ENCODE data around the gene NR1D1. TPM values are rescaled to one million over a fixed set of nuclear protein-coding genes. Genes with fewer than 3 reads are reported as not detected.

Gene NR1D1
- total and polyA plus RNA-seq, 10 donors, result 3.3 to 15.8 (median 6.6) TPM

GRCh38 chr17:40093005-40093579, 7.3 kb downstream of the NR1D1 start:
- TF ChIP-seq CTCF (IDR thresholded peaks at IDR 0.05 in 8 of 11, conservative IDR thresholded peaks at IDR 0.05 in 3 of 11) (no peak), POLR2AphosphoS5 (IDR thresholded peaks at IDR 0.05) (peak in 2 of 3 donors; percentile 14 to 48)
- intact Hi-C loops (cut with DNase I; ENCODE audit: low total_unique reads), result no loop called here
- 87 to 92% (median 90%) methylated on average over 24 to 29 of the region's 29 CpGs for WGBS, 5 donors
- Histone ChIP-seq H3K36me3 (peaks cover 0 to 95% (median 38%) of the 10 kb centered on the region in 6 donors), H3K4me3 (no peak overlapping the region), H3K27ac (peak overlapping the region in 7 of 8 donors; percentile 4 to 94 (median 88)), H3K4me1 (peaks cover 35 to 76% (median 49%) of the 10 kb centered on the region in 6 donors), H3K27me3 (replicated peaks in 1 of 7) (no peaks in the 10 kb centered on the region), H3K9me3 (no peaks in the 10 kb centered on the region)
- no peak for DNase-seq

- H3K4me1 ChIP-seq, result peaks cover 30 to 70% (median 44%) of the 10 kb centered on the region in 6 donors
- intact Hi-C loops (cut with DNase I; ENCODE audit: low total_unique reads), result no loop called here
- DNase-seq, result no peak
- H3K36me3 ChIP-seq, result peaks cover 0 to 100% (median 44%) of the 10 kb centered on the region in 6 donors
- 51 to 73% (median 53%) methylated on average over 3 of the region's 3 CpGs for WGBS, 5 donors
- no peaks in the 10 kb centered on the region for H3K9me3 ChIP-seq
- TF ChIP-seq POLR2A (IDR thresholded peaks at IDR 0.05) (no peak), POLR2AphosphoS5 (IDR thresholded peaks at IDR 0.05) (no peak), CTCF (IDR thresholded peaks at IDR 0.05 in 8 of 11, conservative IDR thresholded peaks at IDR 0.05 in 3 of 11) (no peak)
- no peaks in the 10 kb centered on the region for H3K27me3 ChIP-seq (replicated peaks in 1 of 7)
- H3K4me3 ChIP-seq, result no peak overlapping the region
- H3K27ac ChIP-seq, result peak overlapping the region in 5 of 8 donors; percentile 4 to 92 (median 88)
Measured at GRCh38 chr17:40092581-40092980, 7.8 kb downstream of the NR1D1 start.

- no peaks in the 10 kb centered on the region for H3K27me3 ChIP-seq (replicated peaks in 1 of 7)
- no peaks in the 10 kb centered on the region for H3K9me3 ChIP-seq
- H3K27ac ChIP-seq, result peak overlapping the region in 4 of 8 donors; percentile 55 to 92 (median 90)
- 81 to 88% (median 84%) methylated on average over 17 to 18 of the region's 18 CpGs for WGBS, 5 donors
- no peak for DNase-seq
- peaks cover 23 to 63% (median 37%) of the 10 kb centered on the region in 6 donors for H3K4me1 ChIP-seq
- H3K36me3 ChIP-seq, result peaks cover 0 to 100% (median 49%) of the 10 kb centered on the region in 6 donors
- no peak for TF ChIP-seq CTCF (IDR thresholded peaks at IDR 0.05 in 8 of 11, conservative IDR thresholded peaks at IDR 0.05 in 3 of 11)
- TF ChIP-seq POLR2AphosphoS5 (IDR thresholded peaks at IDR 0.05), result peak; percentile 9 to 66 (median 34)
- intact Hi-C loops (cut with DNase I; ENCODE audit: low total_unique reads), result no loop called here
- H3K4me3 ChIP-seq, result no peak overlapping the region
Measured at GRCh38 chr17:40091691-40092397, 8.5 kb downstream of the NR1D1 start.
